GM12878 (cell line): ENCODE measurements around the gene C1QL4. TPM values are rescaled to one million over a fixed set of nuclear protein-coding genes. Genes with fewer than 3 reads are reported as not detected.

Experiments used
- ATAC-seq: fragments of 200-7000 bp; cut with Tn5 transposase; 3 replicates; pipeline ENCODE4 v1.9.1; 2020; ENCODE audit warnings: mild to moderate bottlenecking, moderate library complexity
- BruUV-seq: library from RNA; stranded (reverse); fragments of 400-500 nt; replicated peaks from 2 replicates; lab custom pipeline; 2021; lab: Mats Ljungman, UMichigan
- CTCF ChIA-PET: fragments of 300-600 bp; sonication (Branson Sonifier 250); formaldehyde crosslinking; extraction: SDS; loops from one replicate; lab custom pipeline; 2021; ENCODE audit warnings: inconsistent platforms; lab: Yijun Ruan, JAX
- POLR2A ChIA-PET: fragments of 350-600 bp; formaldehyde crosslinking; extraction: SDS; loops from one replicate; lab custom pipeline; 2021; ENCODE audit warnings: inconsistent platforms; lab: Charles Lee
- RAD21 ChIA-PET: fragments of 300-600 bp; sonication (Branson Sonifier 250); formaldehyde crosslinking; loops from one replicate; lab custom pipeline; 2023; ENCODE audit warnings: antibody characterized with exemption; ENCODE audit not compliant: unreplicated experiment; lab: Charles Lee
- SMC1A ChIA-PET: fragments of 300-600 bp; sonication (Branson Sonifier 250); formaldehyde crosslinking; loops from one replicate; lab custom pipeline; 2023; ENCODE audit not compliant: unreplicated experiment, uncharacterized antibody; lab: Charles Lee
- DNase-seq: peaks from one replicate; pipeline ENCODE4 v3.0.0-alpha.2; 2011; ENCODE audit warnings: low read depth, low spot score
- FAIRE-seq: peaks from 3 replicates; lab custom pipeline; 2011; peaks lifted over from hg19 to GRCh38; lab: Jason Lieb, UNC
- H2AFZ ChIP-seq: 2 replicates; pipeline ENCODE4 v1.6.0; 2011; ENCODE audit warnings: low read depth, low read length, control low read depth; ENCODE audit not compliant: control insufficient read depth
- H3K27ac ChIP-seq: 2 replicates; pipeline ENCODE4 v1.5.1; 2011; ENCODE audit warnings: control low read depth; ENCODE audit not compliant: control insufficient read depth, insufficient read depth
- H3K27me3 ChIP-seq, 2 experiments: replicated peaks in 1 of 2; 2 replicates each; pipeline versions ENCODE4 v1.6.0 to v1.6.1; 2011; ENCODE audit warnings: low read length in 1 of 2; ENCODE audit not compliant: control insufficient read depth in 2 of 2, insufficient read depth in 2 of 2
- H3K36me3 ChIP-seq, 2 experiments: 2 replicates each; pipeline ENCODE4 v1.5.1; 2011; ENCODE audit warnings: low read length in 1 of 2; ENCODE audit not compliant: control insufficient read depth in 2 of 2, insufficient read depth in 2 of 2
- H3K4me1 ChIP-seq: 2 replicates; pipeline ENCODE4 v1.6.1; 2011; ENCODE audit warnings: mild to moderate bottlenecking, low read length, moderate library complexity, mixed read lengths; ENCODE audit not compliant: control insufficient read depth, insufficient read depth
- H3K4me2 ChIP-seq: 2 replicates; pipeline ENCODE4 v1.6.0; 2011; ENCODE audit warnings: control low read depth; ENCODE audit not compliant: control insufficient read depth, insufficient read depth
- H3K4me3 ChIP-seq: fragments of 200-600 bp; sonication (generic); 2 replicates; pipeline ENCODE4 v1.5.1; 2016
- H3K79me2 ChIP-seq: 2 replicates; pipeline ENCODE4 v1.6.0; 2011; ENCODE audit warnings: low read length; ENCODE audit not compliant: control insufficient read depth, insufficient read depth
- H3K9ac ChIP-seq: 2 replicates; pipeline ENCODE4 v1.8.0; 2011; ENCODE audit warnings: low read length, control low read depth, mixed read lengths; ENCODE audit not compliant: control insufficient read depth, insufficient read depth
- H3K9me3 ChIP-seq: replicated peaks from 3 replicates; pipeline ENCODE4 v1.5.1; 2011; ENCODE audit warnings: mild to moderate bottlenecking, low read length; ENCODE audit not compliant: control insufficient read depth, insufficient read depth
- H4K20me1 ChIP-seq: 2 replicates; pipeline ENCODE4 v1.6.0; 2011; ENCODE audit not compliant: control insufficient read depth, insufficient read depth
- CHD2 ChIP-seq: IDR thresholded peaks from 2 replicates; pipeline ENCODE4 v1.6.1; 2011; ENCODE audit warnings: low read depth, low read length, improper control_type of control experiment, borderline replicate concordance
- HDAC2 ChIP-seq: fragments of 200-600 bp; sonication (generic); IDR thresholded peaks from 2 replicates; pipeline ENCODE4 v1.6.1; 2017
- HDGF ChIP-seq: fragments of 450-650 bp; IDR thresholded peaks from 2 replicates; pipeline ENCODE4 v1.6.1; 2016; ENCODE audit warnings: antibody characterized with exemption
- NFYB ChIP-seq: IDR thresholded peaks from 2 replicates; pipeline ENCODE4 v1.6.1; 2011; ENCODE audit warnings: low read depth, mild to moderate bottlenecking, low read length, improper control_type of control experiment, moderate library complexity; ENCODE audit not compliant: insufficient read depth
- POLR2A ChIP-seq: IDR thresholded peaks from 2 replicates; pipeline ENCODE4 v1.6.1; 2011; ENCODE audit warnings: low read depth, mild to moderate bottlenecking, low read length
- ZNF384 ChIP-seq: IDR thresholded peaks from 2 replicates; pipeline ENCODE4 v1.6.1; 2012; ENCODE audit warnings: low read depth, mild to moderate bottlenecking, low read length, improper control_type of control experiment, borderline replicate concordance
- WGBS: methylation state at CpG from one replicate; pipeline ENCODE4 v1.1.6; 2016; ENCODE audit warnings: low lambda C conversion rate; ENCODE audit not compliant: insufficient replicate concordance, insufficient coverage; ENCODE audit errors: missing lambda C conversion rate; 5-methylcytosine and 5-hydroxymethylcytosine counted together
- in situ Hi-C: fragments of 300-500 bp; cut with MboI; formaldehyde crosslinking; loops from 9 replicates; pipeline ENCODE4 v1.14.3; 2018; ENCODE audit warnings: mixed read lengths
- intact Hi-C: fragments of 100-400 bp; cut with micrococcal nuclease; formaldehyde crosslinking; loops from one replicate; pipeline ENCODE4 v1.14.2; 2022; ENCODE audit not compliant: unreplicated experiment
- polyA plus RNA-seq, 11 experiments: library from polyadenylated mRNA; depleted of rRNA in 4 of 11; unstranded in 6 of 11; stranded (reverse) in 5 of 11; fragments of >200 nt; fragmentation: Nextera tagmentation in 4 of 11; fragmentation: Illumina TruSeq in 1 of 11; extraction: Ambion mirVana in 4 of 11; extraction: Trizol in 1 of 11; gene quantifications; 1 replicate in 1 of 11; 2 replicates in 10 of 11; pipeline versions ENCODE4 v1.2.1 to v1.2.3, GENCODE V29; 2011 to 2016; ENCODE audit warnings: inconsistent platforms in 2 of 11, missing spikeins in 2 of 11, low read depth in 1 of 11
- total RNA-seq, 4 experiments: library from RNA; depleted of rRNA in 3 of 4; stranded (reverse); fragments of >200 nt in 3 of 4; fragmentation: Illumina TruSeq in 1 of 4; extraction: Trizol in 1 of 4; gene quantifications; 2 replicates each; pipeline versions ENCODE4 v1.2.1 to v1.2.3, GENCODE V29; 2013 to 2021
- TF ChIP-seq, protein P1 (sequence below): IDR thresholded peaks from 2 replicates; pipeline ENCODE4 v1.6.1; 2011; ENCODE audit warnings: borderline replicate concordance, low read depth, mild to moderate bottlenecking, moderate library complexity, low read length; ENCODE audit not compliant: insufficient read depth, poor library complexity, severe bottlenecking

C1QL4 gene
- total and polyA plus RNA-seq, 10 of the 15 experiments (the other 5 are each of a cell fraction or from before 2014, with no cell fraction given), result 0.05 TPM; not detected in 9

DNA sequence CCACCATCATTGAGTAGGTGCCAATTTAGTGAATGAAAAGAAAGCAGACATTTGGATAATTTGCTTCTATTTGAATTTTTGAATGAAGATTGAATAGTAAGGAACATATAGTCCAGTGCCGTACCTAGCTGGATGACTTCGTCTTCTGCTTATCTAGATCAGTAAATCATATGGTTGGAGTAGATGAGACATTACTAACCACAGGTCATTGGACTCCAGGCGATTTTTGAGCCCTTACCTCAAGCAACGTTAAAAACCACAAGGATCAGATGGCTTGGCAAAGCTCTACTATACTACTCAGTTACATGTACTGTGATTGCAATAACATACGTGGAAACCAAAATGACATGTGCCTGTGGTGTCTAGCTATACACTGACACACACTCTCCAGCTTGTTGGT is 28.6 kb upstream of the C1QL4 start:
- FAIRE-seq (no peak), ATAC-seq (no peak), DNase-seq (no peak)
- Histone ChIP-seq H3K27me3 (no peaks in the 10 kb centered on the region), H2AFZ (no peak overlapping the region), H3K79me2 (peaks cover 47% of the 10 kb centered on the region), H3K27ac (no peak overlapping the region), H3K36me3 (no peaks in the 10 kb centered on the region), H3K4me3 (peak overlapping the region; percentile 89; the same call in 1 of the 2 replicates), H3K9me3 (no peaks in the 10 kb centered on the region), H3K9ac (no peak overlapping the region), H3K4me2 (peak overlapping the region; percentile 76), H3K4me1 (peaks cover 5% of the 10 kb centered on the region), H4K20me1 (no peaks in the 10 kb centered on the region)
- POLR2A ChIA-PET, result interaction anchor here (2.2 to 3.3 kb wide), 2 partner anchors 18 to 64 kb away, joined by 10 to 30 read pairs; partner anchors contain the start of gene DNAJC22
- no peak for TF ChIP-seq CHD2
- TF ChIP-seq, protein P1, sequence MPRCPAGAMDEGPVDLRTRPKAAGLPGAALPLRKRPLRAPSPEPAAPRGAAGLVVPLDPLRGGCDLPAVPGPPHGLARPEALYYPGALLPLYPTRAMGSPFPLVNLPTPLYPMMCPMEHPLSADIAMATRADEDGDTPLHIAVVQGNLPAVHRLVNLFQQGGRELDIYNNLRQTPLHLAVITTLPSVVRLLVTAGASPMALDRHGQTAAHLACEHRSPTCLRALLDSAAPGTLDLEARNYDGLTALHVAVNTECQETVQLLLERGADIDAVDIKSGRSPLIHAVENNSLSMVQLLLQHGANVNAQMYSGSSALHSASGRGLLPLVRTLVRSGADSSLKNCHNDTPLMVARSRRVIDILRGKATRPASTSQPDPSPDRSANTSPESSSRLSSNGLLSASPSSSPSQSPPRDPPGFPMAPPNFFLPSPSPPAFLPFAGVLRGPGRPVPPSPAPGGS, result no peak
- CTCF ChIA-PET, result interaction anchor here (0.7 to 18.7 kb wide), 7 partner anchors 8 to 149 kb away, joined by 3 to 712 read pairs (median 5); partner anchors contain the start of gene DNAJC22
- SMC1A ChIA-PET, result interaction anchor here (0.6 to 25.7 kb wide), 5 partner anchors 8 to 148 kb away, joined by 3 to 740 read pairs (median 6); no protein-coding TSS in a partner anchor
- in situ Hi-C loops (no loop called here), intact Hi-C loops (loop anchor here (5.0 kb wide), 1 partner anchor 342 kb away; the partner anchor contains the start of gene FMNL3)
- RAD21 ChIA-PET, result interaction anchor here (0.9 to 5.5 kb wide), 4 partner anchors 18 to 147 kb away, joined by 3 to 33 read pairs (median 5); partner anchors contain the start of genes DNAJC22 and TROAP
- WGBS, result 61% methylated on average over 5 of the region's 5 CpGs
- BruUV-seq, result no TSS peak

DNA sequence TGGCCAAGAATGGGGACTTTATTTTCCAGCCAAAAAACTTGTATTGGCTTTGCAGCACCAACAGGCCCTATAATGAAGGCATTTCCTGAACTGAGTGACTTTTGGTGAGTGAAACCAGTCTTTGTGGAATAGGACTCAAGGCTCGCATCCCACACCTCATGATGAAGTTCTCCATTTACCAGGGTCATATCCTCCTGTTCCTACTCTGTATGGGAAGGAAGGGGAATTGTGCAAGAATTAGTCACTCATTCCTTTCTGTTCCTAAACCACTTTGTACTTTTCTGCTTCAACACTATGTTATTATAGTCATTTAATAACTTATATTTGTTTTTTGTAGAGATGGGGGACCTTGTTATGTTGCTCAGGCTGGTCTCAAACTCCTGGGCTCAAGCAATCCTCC is 28.0 kb upstream of the C1QL4 start:
- in situ Hi-C loops, result loop anchor here (5.0 kb wide), 1 partner anchor 152 kb away; no protein-coding TSS in a partner anchor
- Histone ChIP-seq H3K27me3 (no peaks in the 10 kb centered on the region), H3K9me3 (no peaks in the 10 kb centered on the region), H3K79me2 (peaks cover 42% of the 10 kb centered on the region), H4K20me1 (no peaks in the 10 kb centered on the region), H3K4me2 (no peak overlapping the region), H2AFZ (no peak overlapping the region), H3K9ac (no peak overlapping the region)
- RAD21 ChIA-PET, result interaction anchor here (0.9 to 1.0 kb wide), 2 partner anchors 42 to 64 kb away, joined by 3 to 4 read pairs; partner anchors contain the start of gene TROAP
- ATAC-seq (no peak), FAIRE-seq (no peak)
- BruUV-seq, result no TSS peak
- 100% methylated on average over 1 of the region's 1 CpG for WGBS
- SMC1A ChIA-PET, result interaction anchor here (3.1 to 25.7 kb wide), 2 partner anchors 7 to 149 kb away, joined by 16 to 740 read pairs; no protein-coding TSS in a partner anchor
- CTCF ChIA-PET, result interaction anchor here (0.7 to 18.7 kb wide), 7 partner anchors 8 to 149 kb away, joined by 3 to 712 read pairs (median 5); partner anchors contain the start of gene DNAJC22
- intact Hi-C loops, result loop anchor here (5.0 kb wide), 1 partner anchor 342 kb away; the partner anchor contains the start of gene FMNL3
- TF ChIP-seq NFYB (no peak), POLR2A (no peak), HDGF (no peak), HDAC2 (no peak), ZNF384 (no peak)
- TF ChIP-seq, all 136 proteins: peak for 0
- Histone ChIP-seq H3K36me3 (no peaks in the 10 kb centered on the region), H3K27ac (no peak overlapping the region), H3K4me3 (no peak overlapping the region), H3K4me1 (no peaks in the 10 kb centered on the region; the same call in 1 of the 2 replicates)
- DNase-seq, result no peak
- POLR2A ChIA-PET, result no interaction called here
